ENCODE results near the gene PHGDH. TPM values are rescaled to one million over a fixed set of nuclear protein-coding genes. Genes with fewer than 3 reads are reported as not detected.

PHGDH gene
- total RNA-seq, 4 donors from 2014 or later: 5.5 to 12.7 (median 7.2) TPM

DNA sequence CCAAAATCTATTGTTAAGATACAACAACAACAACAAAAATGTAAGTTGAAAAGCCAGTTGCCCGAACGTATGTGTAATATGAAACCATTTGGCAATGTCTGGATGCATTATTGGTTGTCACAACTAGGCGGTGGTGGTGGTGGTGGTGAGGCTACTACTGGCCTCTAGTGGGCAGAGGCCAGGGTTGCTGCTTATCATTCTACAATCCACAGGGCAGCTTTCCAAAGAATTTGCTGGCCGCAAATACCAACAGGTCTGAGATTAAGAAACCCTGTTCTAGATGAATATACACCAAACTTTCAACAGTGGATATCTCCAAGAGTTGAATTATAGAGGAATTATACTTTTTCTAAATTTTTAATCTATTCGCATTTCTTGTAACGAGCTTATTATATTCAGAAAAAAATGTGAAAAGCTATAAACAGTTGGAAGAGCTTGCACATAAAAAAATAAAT, 36.9 kb upstream of the PHGDH start:
- no peak for TF ChIP-seq CTCF (IDR thresholded peaks at IDR 0.05; ENCODE audit: low read depth)

DNA sequence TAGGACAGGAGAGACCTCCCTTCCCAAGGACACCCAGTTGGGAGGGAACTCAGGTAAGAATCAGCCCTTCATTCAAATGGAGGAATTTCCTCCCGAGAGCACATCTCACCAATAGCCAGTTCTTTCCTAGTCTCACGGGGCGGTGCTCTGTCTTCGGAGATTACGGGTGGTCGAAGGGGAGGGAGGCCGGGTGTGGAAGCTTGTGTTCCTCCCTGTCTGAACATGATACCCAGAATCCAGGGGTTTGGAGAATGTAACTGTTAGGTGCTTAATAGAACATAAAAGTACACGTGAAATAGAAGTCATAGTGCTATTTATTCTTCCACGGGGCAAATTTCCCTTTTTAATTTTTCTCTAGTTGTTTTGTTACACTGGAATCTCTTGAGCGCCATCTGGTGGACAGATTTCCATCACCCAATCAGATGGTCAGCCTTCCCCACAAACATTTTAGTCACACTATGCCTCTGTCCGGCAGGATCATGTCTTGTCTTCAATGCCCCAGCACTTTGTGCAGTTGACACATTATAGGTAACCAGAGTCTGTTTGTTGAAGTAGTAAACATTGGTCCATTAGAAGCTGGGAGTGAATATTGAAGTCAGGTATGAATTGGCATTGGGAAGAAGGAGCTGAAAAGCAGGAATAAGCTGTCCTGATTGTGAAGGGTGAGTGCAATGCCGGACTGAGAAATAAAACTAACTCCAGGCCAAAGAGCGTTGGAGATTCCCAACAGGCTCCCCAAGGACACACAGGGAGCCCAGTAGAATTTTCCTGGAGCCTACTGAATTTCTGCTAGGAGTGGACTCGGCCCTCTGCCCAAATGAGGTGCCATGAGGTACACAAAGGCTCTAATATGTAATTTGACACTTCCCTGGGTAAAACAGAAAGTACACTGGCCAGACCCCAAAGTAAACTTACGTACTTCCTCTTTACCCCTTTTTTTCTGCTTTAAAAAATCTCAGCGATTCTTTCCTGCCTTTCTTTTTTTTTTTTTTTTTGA, 36.1 kb upstream of the PHGDH start:
- TF ChIP-seq CTCF (IDR thresholded peaks at IDR 0.05; ENCODE audit: low read depth): no peak

DNA sequence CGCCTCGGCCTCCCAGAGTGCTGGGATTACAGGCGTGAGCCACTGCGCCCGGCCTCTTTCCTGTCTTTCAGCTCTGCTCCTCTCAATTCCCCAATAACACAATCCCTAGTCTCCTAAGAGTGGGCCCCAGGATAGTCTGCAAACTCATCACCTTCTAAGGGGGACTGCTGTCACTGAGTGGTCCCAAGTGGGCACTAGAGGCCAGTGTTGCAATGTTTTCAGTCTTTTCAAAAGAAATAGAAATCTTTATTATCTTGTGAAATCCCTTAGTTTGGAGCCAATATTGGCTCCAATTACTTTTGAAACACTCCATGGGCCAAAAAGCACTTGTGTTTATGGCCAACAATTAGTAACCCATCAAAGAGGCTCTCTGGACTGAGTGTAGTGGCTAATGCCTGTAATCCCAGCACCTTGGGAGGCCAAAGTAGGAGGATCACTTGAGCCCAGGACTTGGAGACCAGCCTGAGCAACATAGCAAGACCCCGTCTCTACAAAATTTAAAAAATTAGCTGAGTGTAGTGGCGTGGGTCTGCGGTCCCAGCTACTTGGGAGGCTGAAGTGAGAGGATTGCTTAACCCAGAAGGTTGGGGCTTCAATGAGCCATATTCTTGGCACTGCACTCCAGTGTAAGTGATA, 35.0 kb upstream of the PHGDH start:
- no peak for TF ChIP-seq CTCF (IDR thresholded peaks at IDR 0.05; ENCODE audit: low read depth)

DNA sequence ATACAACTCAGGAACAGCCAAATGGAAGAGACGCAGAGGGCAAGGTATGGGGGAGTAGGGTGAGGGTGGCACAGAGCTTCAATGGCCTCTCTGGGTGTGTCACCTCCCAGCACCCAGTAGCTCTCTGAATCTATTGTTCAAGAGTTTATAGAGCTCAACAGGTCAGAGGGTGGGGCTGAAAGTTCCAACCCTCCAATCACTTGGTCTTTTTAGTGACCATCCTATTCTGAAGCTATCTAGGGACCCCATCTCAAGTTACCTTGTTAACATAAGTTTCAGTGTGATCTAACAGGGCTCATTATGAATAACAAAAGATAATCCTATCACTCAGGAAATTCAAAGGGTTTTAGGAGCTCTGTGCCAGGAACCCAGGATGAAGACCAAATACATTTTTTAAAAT, 32.5 kb upstream of the PHGDH start:
- no peak for TF ChIP-seq CTCF (IDR thresholded peaks at IDR 0.05; ENCODE audit: low read depth)

- no peak for TF ChIP-seq CTCF (IDR thresholded peaks at IDR 0.05; ENCODE audit: low read depth)
These were observed 31.5 kb upstream of the PHGDH start for GRCh38 chr1:119680193-119680592.

- TF ChIP-seq CTCF (IDR thresholded peaks at IDR 0.05; ENCODE audit: low read depth): no peak
These were observed 31.0 kb upstream of the PHGDH start for GRCh38 chr1:119680723-119681122.

GRCh38 chr1:119681560-119681959, 30.2 kb upstream of the PHGDH start:
- no peak for TF ChIP-seq CTCF (IDR thresholded peaks at IDR 0.05; ENCODE audit: low read depth)

All from subcutaneous adipose tissue (tissue), 4 donors.